Activated CD8-positive, alpha-beta T cell treated with anti-CD3 and anti-CD28 coated beads for 36 hours (primary cell): ENCODE data around the gene MPND. TPM values are rescaled to one million over a fixed set of nuclear protein-coding genes. Genes with fewer than 3 reads are reported as not detected.

Experiments used
- ATAC-seq: fragments of 200-7000 bp; cut with Tn5 transposase; one replicate; pipeline ENCODE4 v1.10.0; 2021; ENCODE audit warnings: mild to moderate bottlenecking, moderate library complexity
- CTCF ChIA-PET: fragments of 350-600 bp; sonication (Branson Sonifier 250); formaldehyde crosslinking; loops from one replicate; lab custom pipeline; 2021; ENCODE audit warnings: antibody characterized with exemption; lab: Charles Lee
- POLR2A ChIA-PET: fragments of 350-600 bp; sonication (Branson Sonifier 250); formaldehyde crosslinking; loops from one replicate; lab custom pipeline; 2021; ENCODE audit warnings: antibody characterized with exemption; lab: Charles Lee
- DNase-seq: peaks from one replicate; pipeline ENCODE4 v3.0.0-alpha.2; 2020
- H3K27ac Mint-ChIP-seq: one replicate; pipeline ENCODE4 v1.8.0; 2021; ENCODE audit warnings: mild to moderate bottlenecking, mixed read lengths
- H3K27me3 Mint-ChIP-seq: one replicate; pipeline ENCODE4 v1.8.0; 2021; ENCODE audit warnings: mixed read lengths
- H3K36me3 Mint-ChIP-seq: one replicate; pipeline ENCODE4 v1.8.0; 2021; ENCODE audit warnings: low read depth, mixed read lengths
- H3K4me1 Mint-ChIP-seq: one replicate; pipeline ENCODE4 v1.8.0; 2021; ENCODE audit warnings: low read depth, mixed read lengths
- H3K4me3 Mint-ChIP-seq: one replicate; pipeline ENCODE4 v1.8.0; 2021; ENCODE audit warnings: mild to moderate bottlenecking, moderate library complexity, mixed read lengths
- H3K9me3 Mint-ChIP-seq: one replicate; pipeline ENCODE4 v1.8.0; 2021; ENCODE audit warnings: mixed read lengths
- intact Hi-C: fragments of 100-400 bp; cut with micrococcal nuclease; formaldehyde crosslinking; loops from one replicate; pipeline ENCODE4 v1.10.0; 2022
- total RNA-seq, 2 experiments: library from RNA; stranded (reverse); gene quantifications; one replicate each; pipeline ENCODE4 v1.2.3, GENCODE V29; 2021
- TF ChIP-seq, protein P1 (sequence below): fragments of 200-600 bp; IDR thresholded peaks from one replicate; pipeline ENCODE4 v1.8.0; 2022; ENCODE audit warnings: antibody characterized with exemption, mild to moderate bottlenecking

Gene MPND
- total RNA-seq, 2 experiments from 2014 or later, result 15.5 to 16.6 TPM

GRCh38 chr19:4396949-4397783 is 53.8 kb downstream of the MPND start:
- no peaks in the 10 kb centered on the region for H3K27me3 Mint-ChIP-seq
- POLR2A ChIA-PET, result interaction anchor here (1.4 kb wide), 2 partner anchors 27 to 52 kb away, joined by 4 to 5 read pairs; no protein-coding TSS in a partner anchor
- intact Hi-C loops, result loop anchor here (5.0 kb wide), 1 partner anchor 35 kb away; no protein-coding TSS in a partner anchor
- no peak overlapping the region for H3K4me3 Mint-ChIP-seq
- no peak overlapping the region for H3K27ac Mint-ChIP-seq
- ATAC-seq (no peak), DNase-seq (no peak)
- H3K4me1 Mint-ChIP-seq, result peaks cover 53% of the 10 kb centered on the region
- TF ChIP-seq, protein P1, sequence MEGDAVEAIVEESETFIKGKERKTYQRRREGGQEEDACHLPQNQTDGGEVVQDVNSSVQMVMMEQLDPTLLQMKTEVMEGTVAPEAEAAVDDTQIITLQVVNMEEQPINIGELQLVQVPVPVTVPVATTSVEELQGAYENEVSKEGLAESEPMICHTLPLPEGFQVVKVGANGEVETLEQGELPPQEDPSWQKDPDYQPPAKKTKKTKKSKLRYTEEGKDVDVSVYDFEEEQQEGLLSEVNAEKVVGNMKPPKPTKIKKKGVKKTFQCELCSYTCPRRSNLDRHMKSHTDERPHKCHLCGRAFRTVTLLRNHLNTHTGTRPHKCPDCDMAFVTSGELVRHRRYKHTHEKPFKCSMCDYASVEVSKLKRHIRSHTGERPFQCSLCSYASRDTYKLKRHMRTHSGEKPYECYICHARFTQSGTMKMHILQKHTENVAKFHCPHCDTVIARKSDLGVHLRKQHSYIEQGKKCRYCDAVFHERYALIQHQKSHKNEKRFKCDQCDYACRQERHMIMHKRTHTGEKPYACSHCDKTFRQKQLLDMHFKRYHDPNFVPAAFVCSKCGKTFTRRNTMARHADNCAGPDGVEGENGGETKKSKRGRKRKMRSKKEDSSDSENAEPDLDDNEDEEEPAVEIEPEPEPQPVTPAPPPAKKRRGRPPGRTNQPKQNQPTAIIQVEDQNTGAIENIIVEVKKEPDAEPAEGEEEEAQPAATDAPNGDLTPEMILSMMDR, result no peak
- peaks cover 31% of the 10 kb centered on the region for H3K36me3 Mint-ChIP-seq
- CTCF ChIA-PET, result no interaction called here
- no peaks in the 10 kb centered on the region for H3K9me3 Mint-ChIP-seq

GRCh38 chr19:4399812-4400134 is 56.4 kb downstream of the MPND start:
- H3K4me3 Mint-ChIP-seq, result peak overlapping the region; percentile 91
- CTCF ChIA-PET, result interaction anchor here (0.6 to 2.5 kb wide), 14 partner anchors 8 to 637 kb away, joined by 3 to 15 read pairs (median 5); partner anchors contain the start of genes HDGFL2 and MPND
- intact Hi-C loops, result loop anchor here (5.0 kb wide), 1 partner anchor 37 kb away; no protein-coding TSS in a partner anchor
- DNase-seq (peak; percentile 14), ATAC-seq (peak; percentile 0)
- POLR2A ChIA-PET, result interaction anchor here (0.7 to 1.7 kb wide), 5 partner anchors 20 to 153 kb away, joined by 3 to 12 read pairs (median 4); partner anchors contain the start of gene YJU2
- no peaks in the 10 kb centered on the region for H3K27me3 Mint-ChIP-seq
- no peaks in the 10 kb centered on the region for H3K9me3 Mint-ChIP-seq
- TF ChIP-seq, protein P1, result no peak
- peak overlapping the region; percentile 76 for H3K27ac Mint-ChIP-seq
- H3K36me3 Mint-ChIP-seq, result peaks cover 42% of the 10 kb centered on the region
- H3K4me1 Mint-ChIP-seq, result peaks cover 54% of the 10 kb centered on the region

DNA sequence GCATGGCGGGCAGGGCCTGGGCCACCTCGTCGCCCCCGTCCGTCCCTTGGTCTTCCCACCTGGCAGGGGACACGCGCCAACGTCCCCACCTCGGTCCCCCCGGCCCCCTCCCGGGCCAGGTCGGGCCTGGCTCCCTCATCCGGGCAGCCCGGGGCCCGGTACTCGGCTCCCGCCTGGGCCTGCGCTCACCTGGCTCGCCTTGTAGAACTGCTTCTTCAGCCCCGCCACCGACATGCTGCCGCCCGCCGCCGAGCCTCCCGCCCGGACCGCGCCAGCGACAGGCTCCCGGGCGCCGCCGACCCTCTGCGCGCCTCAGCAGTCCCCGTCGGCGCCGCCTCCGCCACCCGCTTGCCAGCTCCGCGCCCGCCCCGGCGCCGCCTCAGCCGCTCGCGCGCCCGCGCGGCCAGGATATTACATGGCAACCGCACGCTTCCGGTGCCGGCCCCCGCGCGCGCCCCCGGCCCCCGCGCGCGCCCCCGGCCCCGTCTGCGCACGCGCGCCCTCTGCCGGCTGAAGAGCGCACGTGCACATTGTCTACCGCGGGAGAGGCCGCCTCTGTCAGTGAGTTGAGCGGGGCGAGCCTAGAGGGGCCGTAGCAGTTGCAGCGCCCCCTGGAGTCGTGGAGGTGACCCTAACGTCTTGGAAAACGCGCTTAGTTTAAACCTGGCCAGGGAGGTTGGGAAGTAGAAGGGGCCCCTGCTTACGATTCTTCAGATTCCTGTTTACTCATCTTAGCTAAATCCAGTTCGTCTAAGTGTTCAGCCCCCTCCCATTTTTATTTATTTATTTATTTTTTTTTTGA is 57.0 kb downstream of the MPND start, which contains the start of gene SH3GL1:
SH3GL1 (minus strand) TSS at position 413 of the 802 bp plus-strand sequence; CDS start at position 234, 179 bp downstream.
- no peaks in the 10 kb centered on the region for H3K9me3 Mint-ChIP-seq
- H3K4me3 Mint-ChIP-seq, result peak within 1 kb of the TSS; percentile 95
- ATAC-seq (peak; percentile 71), DNase-seq (peak; percentile 93)
- intact Hi-C loops, result no loop called here
- no peaks in the 10 kb centered on the region for H3K27me3 Mint-ChIP-seq
- CTCF ChIA-PET, result interaction anchor here (0.6 to 2.5 kb wide), 16 partner anchors 9 to 637 kb away, joined by 3 to 15 read pairs (median 5); partner anchors contain the start of genes HDGFL2 and MPND
- peak within 1 kb of the TSS; percentile 97 for H3K27ac Mint-ChIP-seq
- peaks cover 43% of the 10 kb centered on the region for H3K36me3 Mint-ChIP-seq
- POLR2A ChIA-PET, result interaction anchor here (0.7 to 1.7 kb wide), 6 partner anchors 20 to 153 kb away, joined by 3 to 12 read pairs (median 4); partner anchors contain the start of genes MPND and YJU2
- H3K4me1 Mint-ChIP-seq, result peaks cover 52% of the 10 kb centered on the region
- TF ChIP-seq, protein P1, result peak; percentile 89

DNA sequence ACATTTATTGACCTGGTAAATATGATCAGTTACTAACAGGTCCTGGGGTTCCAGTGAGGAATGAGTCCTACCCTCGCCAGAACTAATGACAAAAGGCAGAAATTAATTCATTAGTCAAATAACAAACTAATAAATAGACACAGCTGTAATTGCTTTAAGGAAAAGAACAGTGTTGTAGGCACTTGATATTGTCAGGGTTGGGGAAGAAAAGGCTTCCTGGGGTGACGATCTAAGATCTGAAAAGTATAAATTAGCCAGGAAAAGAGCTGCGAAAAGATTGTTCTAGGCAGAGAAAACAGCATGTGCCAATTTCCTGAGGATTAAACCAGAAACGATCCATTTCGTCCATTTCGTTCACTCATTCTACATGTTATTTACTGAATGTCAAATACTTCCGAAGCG is 58.4 kb downstream of the MPND start:
- Mint-ChIP-seq H3K36me3 (peaks cover 42% of the 10 kb centered on the region), H3K27me3 (no peaks in the 10 kb centered on the region), H3K9me3 (no peaks in the 10 kb centered on the region), H3K4me3 (peak overlapping the region; percentile 95), H3K27ac (peak overlapping the region; percentile 97), H3K4me1 (peaks cover 52% of the 10 kb centered on the region)
- TF ChIP-seq, protein P1, result no peak
- ATAC-seq (no peak), DNase-seq (no peak)
- intact Hi-C loops, result no loop called here
- ChIA-PET CTCF (interaction anchor here (0.6 to 2.5 kb wide), 8 partner anchors 13 to 142 kb away, joined by 3 to 15 read pairs (median 8); no protein-coding TSS in a partner anchor), POLR2A (interaction anchor here (0.9 to 1.7 kb wide), 10 partner anchors 8 to 155 kb away, joined by 3 to 8 read pairs (median 4); partner anchors contain the start of genes UBXN6 and YJU2)
